Transverse colon (tissue), 3 donors: ENCODE data around the gene GPR17.
A peak's percentile ranks its signal among the peaks of the same experiment; 100 is the strongest.

Source experiments
- EP300 ChIP-seq: sonication (generic); formaldehyde crosslinking; IDR thresholded peaks from one replicate; pipeline ENCODE4 v1.6.1; 2017; ENCODE audit warnings: antibody characterized with exemption, low read depth
- TF ChIP-seq, protein P1 (sequence below), 5 experiments: fragments of 200-600 bp in 3 of 5; fragments of 450-650 bp in 2 of 5; sonication (generic) in 3 of 5; IDR thresholded peaks; 1 replicate in 2 of 5; 2 replicates in 3 of 5; pipeline ENCODE4 v1.5.1; 2016 to 2017; ENCODE audit warnings: antibody characterized with exemption in 5 of 5, inconsistent platforms in 3 of 5, mild to moderate bottlenecking in 2 of 5, moderate library complexity in 1 of 5

DNA sequence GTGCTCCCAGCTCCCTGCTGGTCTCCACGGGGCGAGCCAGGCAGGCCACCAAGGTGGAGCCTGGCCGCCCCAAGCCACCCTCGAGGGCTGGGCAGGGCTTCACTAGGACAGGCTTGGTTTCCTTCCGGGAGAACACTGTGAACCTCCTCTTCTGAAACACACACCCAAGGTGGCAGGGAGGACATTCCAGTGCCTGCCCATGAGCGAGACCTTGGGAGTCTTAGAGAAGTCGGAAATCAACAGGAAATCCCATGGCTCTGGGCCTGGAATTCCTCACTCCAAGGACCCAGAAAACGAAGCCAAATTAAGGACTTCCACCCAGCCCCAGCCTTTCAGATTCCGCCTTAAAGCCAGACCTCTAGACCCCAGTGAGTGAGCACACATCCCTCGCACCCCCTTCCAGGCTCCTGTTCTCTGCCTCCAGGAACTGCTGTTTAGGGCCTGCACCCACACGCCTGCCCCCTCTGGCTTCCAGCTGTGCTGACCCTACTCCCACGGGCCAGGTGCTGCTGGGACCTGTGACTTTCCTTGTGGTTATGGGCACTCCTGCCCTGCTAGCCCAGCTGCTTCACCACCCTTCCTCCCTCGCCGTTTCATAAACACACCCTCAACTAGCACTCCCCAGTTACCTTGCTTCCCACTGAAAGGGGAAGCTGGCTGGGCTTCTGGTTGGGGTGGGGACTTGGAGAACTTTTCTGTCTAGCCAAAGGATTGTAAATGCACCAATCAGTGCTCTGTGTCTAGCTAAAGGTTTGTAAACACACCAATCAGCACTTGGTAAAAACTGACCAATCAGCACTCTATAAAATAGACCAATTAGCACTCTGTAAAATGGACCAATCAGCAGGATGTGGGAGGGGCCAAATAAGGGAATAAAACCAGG lies 13.7 kb downstream of the GPR17 start:
- peak; percentile 62 for TF ChIP-seq EP300
- TF ChIP-seq, protein P1, sequence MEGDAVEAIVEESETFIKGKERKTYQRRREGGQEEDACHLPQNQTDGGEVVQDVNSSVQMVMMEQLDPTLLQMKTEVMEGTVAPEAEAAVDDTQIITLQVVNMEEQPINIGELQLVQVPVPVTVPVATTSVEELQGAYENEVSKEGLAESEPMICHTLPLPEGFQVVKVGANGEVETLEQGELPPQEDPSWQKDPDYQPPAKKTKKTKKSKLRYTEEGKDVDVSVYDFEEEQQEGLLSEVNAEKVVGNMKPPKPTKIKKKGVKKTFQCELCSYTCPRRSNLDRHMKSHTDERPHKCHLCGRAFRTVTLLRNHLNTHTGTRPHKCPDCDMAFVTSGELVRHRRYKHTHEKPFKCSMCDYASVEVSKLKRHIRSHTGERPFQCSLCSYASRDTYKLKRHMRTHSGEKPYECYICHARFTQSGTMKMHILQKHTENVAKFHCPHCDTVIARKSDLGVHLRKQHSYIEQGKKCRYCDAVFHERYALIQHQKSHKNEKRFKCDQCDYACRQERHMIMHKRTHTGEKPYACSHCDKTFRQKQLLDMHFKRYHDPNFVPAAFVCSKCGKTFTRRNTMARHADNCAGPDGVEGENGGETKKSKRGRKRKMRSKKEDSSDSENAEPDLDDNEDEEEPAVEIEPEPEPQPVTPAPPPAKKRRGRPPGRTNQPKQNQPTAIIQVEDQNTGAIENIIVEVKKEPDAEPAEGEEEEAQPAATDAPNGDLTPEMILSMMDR (IDR thresholded peaks at IDR 0.05) = no peak
